HG03196 (cell line): ENCODE results near the gene TKTL2.

Experiments used
- ATAC-seq: cut with Tn5 transposase; IDR thresholded peaks from one replicate; pipeline ENCODE4 v1.9.1; 2021; ENCODE audit not compliant: unreplicated experiment

TKTL2 gene, protein sequence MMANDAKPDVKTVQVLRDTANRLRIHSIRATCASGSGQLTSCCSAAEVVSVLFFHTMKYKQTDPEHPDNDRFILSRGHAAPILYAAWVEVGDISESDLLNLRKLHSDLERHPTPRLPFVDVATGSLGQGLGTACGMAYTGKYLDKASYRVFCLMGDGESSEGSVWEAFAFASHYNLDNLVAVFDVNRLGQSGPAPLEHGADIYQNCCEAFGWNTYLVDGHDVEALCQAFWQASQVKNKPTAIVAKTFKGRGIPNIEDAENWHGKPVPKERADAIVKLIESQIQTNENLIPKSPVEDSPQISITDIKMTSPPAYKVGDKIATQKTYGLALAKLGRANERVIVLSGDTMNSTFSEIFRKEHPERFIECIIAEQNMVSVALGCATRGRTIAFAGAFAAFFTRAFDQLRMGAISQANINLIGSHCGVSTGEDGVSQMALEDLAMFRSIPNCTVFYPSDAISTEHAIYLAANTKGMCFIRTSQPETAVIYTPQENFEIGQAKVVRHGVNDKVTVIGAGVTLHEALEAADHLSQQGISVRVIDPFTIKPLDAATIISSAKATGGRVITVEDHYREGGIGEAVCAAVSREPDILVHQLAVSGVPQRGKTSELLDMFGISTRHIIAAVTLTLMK

DNA sequence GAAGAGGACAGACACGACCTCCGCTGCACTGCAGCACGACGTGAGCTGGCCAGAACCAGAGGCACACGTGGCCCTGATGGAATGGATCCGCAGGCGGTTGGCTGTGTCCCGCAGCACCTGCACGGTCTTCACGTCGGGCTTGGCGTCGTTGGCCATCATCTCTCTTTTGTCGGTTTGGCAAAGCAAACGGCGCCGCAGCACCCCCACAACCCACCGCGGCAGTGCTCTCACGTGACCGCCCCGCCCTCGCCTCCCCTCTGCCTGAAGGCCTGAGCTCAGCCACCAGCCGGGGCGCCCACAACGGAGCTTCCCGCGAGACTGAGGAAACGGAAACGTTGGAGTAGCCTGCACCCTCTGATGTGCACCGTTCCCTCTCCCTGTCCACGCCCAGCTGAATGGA lies at the start of gene TKTL2:
TKTL2 (minus strand) TSS at position 179 of the 400 bp plus-strand sequence; CDS start at position 159, 20 bp downstream.
- no peak for ATAC-seq

DNA sequence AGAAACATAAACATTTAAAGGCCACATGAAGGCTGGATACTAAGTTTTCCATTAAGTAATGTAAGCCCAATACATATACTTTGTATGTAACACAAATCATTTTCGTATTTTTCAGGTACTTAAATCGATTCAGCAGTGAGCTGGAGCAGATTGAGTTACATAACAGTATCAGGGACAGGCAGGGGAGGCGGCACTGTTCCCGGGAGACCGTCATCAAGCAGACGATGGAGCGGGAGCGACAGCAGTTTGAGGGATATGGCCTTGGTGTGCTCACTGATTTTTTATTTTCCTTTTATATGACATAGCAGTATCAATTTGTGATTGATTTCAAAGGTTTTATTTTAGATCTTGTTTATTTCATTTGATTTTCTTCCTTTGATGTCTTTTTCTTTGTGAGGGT lies 41.6 kb upstream of the TKTL2 start:
- ATAC-seq, result no peak

DNA sequence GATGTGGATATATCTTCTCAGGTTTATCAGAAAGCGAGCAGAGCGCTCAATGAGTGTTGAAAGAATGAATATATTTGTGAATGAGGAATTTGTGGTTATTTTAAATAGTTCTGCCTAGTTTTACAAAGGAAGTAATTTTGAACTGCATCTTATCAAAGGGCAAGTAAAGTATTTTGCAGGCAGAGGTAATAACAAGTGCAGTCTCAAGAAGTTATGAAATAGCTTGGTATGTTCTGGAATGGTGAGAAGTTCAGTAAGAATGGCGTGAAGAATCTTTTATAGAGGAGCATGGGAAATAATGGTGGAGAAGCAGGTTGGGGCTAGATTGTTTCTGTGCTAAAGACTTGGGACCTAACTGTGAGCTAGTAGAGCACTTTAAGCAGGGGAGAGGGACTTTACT lies 31.8 kb upstream of the TKTL2 start:
- no peak for ATAC-seq

DNA sequence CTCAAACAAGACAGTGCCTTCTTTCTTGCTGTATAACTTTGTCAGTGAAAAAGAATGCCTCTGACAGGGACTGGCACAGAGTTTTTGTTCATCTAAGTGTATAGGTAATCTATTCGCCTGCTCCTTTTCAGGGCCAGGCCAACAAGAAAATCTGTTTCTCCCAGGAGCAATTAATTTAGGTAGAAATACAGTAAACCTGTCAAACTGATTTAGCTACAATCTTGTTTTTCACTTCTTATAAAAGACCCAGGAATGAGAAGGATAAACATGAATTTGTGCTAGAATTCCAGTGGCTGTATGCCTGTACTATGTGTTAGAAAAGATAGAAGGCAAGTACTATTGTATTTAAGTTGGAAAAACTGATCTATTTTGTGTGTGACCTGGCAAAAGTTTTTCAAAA lies 27.0 kb upstream of the TKTL2 start:
- no peak for ATAC-seq

DNA sequence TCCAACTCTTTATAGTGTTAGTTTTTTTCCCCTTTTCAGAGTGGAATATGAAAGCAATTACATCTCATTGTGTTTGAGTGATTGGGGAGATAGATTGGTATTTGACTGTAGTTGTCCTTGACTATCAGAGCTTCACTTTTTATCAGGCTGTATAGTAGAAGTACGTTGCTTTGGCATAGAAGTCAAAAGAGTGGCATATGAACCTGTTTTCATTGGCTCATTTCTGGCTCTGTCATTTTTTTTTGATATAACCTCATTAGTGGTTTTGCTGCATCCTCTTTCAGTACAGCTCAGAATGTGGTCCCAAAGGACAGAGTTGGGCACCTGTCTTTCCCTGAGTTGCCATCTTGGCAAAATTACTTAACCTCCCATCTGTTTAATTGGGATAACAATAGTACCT lies 22.3 kb upstream of the TKTL2 start:
- ATAC-seq, result peak; percentile 33

DNA sequence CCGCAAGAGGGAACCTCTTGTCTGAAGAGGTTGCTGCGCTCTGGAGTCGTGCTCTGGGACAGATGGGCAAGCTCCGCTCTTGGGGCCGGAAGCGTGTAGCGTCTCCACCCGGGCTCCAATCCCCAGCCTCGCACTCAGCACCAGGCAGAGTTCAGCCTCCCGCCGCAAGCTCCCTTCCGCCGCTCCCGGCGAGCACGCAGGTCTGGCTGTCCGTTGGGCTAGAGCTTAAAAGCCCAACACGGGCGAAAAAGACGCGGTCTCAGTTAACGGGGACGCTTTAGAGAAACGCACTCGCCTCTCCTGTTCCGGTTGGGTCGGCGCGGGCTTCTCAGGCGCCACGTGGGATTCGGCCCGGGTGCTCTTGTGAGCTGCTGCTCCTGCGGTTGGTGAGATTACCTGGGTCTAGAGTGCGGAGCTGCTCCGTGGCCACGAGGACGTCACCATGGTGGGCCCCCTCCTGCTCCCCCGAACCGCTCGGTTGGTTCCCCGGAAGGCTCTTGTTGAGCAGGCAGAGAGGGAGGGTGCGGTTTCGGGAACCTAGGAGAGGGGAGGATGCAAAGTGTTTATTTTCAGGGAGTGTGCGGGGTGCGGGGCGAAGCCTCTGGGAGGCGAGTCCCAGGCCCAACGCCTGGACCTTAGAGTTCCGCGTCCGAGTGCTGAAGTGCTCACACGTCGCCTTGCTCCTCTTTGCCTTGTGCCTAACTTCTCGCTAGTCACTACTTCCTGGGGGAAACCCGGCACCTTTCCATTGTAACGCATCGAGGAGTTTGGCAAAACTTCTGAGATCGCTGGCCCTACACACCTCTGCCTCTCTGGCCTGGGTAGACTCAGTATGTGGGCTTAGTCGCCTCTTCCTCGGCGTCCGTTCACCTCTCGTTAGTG lies 21.0 kb upstream of the TKTL2 start, which contains the start of gene TMA16:
TMA16 (plus strand) TSS at position 331 of the 882 bp plus-strand sequence; CDS start at position 443, 112 bp downstream.
- peak; percentile 85 for ATAC-seq

DNA sequence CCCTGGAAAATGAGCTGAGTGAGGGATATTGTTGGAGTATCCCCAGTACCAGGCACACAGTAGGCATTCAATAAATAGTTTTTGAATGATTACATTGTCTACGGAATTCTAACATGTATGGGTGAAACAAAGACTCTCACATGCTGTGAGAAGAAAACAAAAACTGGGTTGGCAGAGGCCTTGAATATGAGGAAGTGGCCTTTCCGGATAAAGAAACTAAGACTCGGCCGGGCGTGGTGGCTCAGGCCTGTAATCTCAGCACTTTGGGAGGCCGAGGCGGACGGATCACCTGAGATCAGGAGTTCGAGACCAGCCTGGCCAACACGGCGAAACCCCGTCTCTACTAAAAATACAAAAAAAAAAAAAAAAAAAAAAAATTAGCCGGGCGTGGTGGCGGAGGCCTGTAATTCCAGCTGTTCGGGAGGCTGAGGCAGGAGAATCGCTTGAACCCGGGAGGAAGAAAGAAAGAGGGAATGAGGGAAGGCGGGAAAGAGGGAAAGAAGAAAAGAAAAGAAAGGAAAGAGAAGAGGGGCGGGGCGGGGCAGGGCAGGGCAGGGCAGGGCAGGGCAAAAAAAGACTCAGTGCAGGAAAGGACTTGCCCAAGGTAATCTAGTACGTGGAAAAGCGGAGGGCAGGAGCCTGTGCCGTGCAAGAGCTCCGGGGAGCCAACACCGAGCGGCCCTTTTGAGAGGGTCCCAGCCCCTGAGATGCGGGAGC lies 20.2 kb upstream of the TKTL2 start:
- ATAC-seq, result peak; percentile 26

DNA sequence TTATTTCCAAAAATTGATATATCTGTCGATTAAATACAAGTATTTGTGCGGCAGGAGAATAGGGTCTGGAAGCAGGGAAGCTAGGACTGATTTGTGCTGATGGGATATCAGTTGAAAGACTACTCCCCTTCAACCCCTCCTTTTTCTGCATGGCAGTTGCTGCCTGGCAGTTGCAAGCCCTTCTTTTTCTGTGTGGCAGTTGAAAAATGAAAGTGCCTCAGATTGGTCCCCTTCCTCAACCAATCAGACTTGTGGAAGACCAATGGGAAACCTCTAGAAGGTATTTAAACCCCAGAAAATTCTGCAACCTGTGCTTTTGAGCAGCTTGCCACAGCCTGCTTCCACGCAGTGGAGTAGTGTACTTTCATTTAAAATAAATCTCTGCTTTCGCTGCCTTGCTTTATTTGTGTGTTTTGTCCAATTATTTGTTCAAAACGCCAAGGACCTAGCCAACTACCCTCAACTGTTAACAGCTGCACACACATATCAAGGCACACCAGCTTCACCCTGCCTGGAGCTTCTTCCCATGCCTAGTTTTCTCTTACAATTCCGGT lies 19.5 kb upstream of the TKTL2 start:
- ATAC-seq, result no peak

DNA sequence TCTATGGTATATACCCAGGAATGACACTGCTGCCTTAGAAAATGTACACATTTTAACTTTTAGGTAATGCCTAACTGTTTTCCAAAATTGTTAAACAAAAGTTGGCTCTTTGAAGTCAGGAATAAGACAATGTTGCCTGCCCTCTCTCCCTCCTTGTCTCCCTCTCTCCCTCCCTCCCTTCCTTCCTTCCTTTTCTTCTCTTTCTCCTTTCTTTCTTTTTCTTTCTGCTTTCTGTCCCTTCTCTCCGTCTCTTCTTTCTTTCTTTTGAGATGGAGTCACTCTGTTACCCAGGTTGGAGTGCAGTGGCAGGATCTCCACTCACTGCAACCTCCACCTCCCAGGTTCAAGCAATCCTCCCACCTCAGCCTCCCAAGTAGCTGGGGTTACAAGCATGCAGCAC lies 16.4 kb upstream of the TKTL2 start:
- ATAC-seq, result no peak

DNA sequence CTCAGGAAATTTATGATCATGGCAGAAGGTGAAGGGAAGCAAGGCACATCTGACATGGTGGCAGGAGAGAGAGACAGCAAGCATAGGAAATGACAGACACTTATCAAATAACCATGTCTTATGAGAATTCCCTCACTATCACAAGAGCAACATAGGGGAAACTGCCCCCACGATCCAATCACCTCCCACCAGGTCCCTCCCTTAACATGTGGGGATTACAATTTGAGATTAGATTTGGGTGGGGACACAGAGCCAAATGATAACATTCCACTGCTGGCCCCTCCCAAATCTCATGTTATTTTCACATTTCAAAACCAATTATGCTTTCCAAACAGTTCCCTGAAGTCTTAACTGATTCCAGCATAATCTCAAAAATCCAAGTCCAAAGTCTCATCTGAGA lies 12.8 kb upstream of the TKTL2 start:
- no peak for ATAC-seq

DNA sequence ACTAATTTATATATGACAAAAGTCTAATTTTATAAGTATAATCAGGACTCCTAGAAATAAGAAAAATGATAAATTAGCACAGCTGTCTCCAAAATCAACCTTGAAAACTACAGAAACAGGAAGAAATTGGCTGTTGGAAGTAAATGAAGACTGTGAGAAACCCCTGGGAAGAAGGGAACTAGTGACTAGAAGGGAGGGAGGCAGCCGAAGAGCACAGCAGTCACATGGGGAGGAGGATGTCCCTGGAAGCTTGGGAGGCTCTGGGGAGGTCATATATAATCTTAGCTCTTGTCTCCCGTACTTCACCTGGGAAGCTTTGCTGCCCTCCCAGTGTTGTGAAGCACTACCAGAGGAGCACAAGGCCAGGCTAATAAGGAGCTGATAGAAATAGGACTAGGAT lies 12.0 kb upstream of the TKTL2 start:
- no peak for ATAC-seq

DNA sequence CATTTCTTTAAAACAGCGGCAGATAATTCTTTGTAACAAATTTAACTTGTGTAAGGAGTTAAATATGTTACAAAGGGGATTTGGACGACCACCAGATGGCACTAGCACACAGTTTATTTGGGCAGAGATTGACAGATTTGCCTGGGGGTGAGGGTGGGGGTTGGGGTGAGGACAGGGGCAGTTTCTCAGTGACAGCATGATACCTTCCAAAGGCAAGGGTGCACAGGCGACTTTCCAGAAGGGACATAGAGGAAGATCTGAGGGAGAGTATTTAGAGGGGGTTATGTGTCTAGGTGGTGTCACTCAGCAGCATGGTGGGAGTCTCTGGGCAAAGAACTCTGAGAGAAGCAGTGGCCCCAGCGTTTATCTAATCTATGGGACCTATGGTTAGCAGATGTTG lies 11.4 kb upstream of the TKTL2 start:
- ATAC-seq, result no peak

DNA sequence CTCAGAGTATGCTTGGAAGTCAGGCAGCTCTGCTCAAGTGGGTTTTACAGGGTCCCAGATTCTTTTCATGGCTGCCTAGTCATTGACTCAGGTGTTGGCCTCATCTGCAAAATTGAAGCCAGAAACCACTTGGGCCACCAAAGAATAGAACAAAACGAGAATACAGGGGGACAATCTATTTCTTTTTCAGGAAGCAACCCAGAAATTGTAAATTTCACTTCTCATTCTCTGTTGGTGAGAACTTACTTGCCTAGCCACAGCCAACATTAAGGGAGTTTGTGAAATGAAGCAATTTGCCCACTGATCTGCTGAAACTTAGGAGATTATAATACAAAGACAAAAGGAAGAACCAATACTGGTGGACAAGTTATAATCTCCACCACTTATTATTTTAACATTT lies 8.6 kb upstream of the TKTL2 start:
- peak; percentile 53 for ATAC-seq

DNA sequence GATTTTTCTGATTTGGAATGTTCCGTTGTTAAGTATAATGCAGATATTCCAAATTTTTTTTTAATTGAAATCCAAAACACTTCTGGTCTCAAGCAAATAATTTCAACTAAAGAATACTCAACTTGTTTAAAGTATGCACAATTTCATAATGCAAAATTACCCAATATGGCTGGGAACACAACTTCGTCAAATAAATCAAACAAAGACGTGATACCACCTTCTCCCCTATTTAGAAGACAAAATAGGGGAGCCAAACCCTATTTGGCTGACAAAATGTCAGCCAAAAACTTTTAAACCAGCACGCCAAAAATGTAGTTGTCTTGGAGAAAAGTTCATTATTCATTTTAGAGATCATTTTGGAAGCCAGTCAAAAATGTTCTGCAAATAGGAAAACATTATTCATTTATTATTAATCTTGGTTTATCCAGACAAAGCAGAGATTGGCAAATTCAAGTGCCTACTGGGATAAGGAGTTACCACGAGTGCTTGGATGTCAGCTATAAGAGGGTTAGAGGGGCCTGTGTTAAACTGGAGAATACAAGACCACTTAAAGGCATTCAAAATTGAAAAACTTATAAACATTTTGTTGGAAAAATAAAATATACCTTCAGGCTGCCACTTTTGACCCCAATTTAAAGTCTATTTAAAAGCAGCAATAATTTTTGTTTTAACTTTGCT lies 3.3 kb upstream of the TKTL2 start:
- ATAC-seq, result no peak

DNA sequence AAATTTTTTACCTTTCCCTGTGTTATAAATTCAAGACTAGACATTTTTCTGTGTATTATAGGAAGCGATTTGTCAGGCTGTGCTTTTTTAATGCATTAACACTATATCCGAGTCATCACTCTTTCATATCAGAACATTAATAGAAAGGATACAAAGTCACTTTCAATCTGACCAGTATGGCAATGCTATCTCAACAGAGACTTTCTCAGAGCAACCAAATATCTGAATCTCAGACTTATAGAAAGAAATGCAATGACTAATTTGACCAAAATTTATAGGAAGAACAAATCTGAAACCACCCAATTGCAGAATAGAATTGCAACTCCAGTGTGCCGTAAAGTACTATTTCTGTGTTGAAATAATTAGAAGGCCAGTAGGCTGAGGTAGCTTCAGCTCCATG lies 473 bp upstream of the TKTL2 start:
- no peak for ATAC-seq

DNA sequence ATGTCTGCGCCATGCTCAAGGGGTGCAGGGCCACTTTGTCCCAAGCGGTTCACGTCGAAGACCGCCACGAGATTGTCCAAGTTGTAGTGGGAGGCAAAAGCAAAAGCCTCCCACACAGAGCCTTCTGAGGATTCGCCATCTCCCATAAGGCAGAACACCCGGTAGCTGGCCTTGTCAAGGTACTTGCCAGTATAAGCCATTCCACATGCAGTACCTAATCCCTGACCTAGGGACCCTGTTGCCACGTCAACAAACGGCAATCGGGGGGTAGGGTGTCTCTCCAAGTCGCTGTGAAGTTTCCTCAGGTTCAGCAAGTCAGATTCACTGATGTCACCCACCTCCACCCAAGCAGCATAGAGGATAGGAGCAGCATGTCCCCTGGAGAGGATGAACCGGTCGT lies 424 bp downstream of the TKTL2 start:
- ATAC-seq, result no peak

DNA sequence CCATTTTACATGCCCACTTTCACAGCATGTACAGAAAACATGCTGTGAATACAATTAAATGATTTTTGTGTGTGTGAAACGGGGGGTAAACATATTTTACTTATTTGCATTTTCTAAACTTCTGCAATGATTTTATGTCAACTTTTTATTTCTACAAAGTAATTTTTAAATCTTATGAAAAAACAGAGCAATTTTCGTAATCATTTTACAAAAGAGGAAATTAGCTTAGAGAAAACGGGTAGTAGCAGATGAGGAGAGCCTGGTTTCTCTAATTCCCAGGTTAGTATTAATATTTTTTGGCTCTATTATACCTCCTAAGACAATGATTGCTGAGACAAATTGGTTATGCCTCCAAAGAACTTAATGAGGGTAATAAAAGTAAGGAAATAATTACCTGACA lies 3.2 kb downstream of the TKTL2 start:
- ATAC-seq, result no peak

DNA sequence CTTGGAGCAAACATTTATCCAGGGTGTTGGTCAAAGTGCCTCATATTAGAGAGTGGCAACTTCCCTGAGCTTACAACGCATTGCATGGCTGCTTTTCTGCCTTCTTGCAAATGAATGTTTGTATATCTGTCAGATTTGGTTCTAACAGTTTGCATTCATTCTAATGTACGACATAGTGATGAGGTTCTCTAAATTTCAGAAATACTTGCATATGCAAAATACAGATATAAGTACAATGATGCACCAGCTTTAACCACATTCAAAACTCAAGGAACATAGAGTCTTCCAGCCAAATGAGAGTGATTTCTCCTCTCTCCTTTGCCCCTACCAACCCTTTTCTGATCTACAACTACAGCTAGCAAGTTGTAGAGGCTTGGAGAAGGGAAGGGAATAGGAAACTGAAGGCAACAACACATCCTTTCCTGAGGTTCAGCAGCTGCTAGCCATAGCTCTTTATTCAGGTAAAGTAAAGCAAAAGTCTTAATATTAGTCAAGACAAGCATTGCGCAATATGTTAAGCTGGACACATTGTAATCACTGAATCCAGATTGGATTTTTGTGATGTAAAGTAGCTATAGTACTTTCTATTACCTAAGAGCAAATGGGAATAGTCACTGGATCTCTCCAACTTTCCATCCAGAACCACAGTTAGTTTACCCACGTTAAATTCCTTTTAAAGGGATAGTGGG lies 6.3 kb downstream of the TKTL2 start:
- no peak for ATAC-seq

DNA sequence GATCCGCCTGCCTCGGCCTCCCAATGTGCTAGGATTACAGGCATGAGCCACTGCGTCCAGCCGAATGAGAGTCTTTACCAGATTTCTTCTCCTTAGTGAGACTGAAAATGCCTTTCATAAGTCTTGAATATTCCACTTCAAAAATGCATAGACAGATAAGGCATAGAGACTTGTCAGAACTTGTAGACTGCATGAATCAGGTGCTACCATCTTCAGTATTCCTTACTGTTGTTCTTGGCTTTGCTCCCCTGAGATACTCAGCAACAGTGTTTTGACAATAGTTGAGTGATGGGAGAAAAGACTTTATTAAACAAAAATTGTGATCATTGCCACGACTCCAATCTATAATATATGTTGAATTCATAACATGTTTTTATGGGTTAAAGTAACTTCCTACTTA lies 11.0 kb downstream of the TKTL2 start:
- ATAC-seq, result no peak
